SK-N-SH treated with all-trans-retinoic acid at 6 μM for 48 hours (cell line): Measurements from ENCODE around the gene WDR62.

Experiments used
- ATAC-seq: fragments of 200-7000 bp; cut with Tn5 transposase; 3 replicates; pipeline ENCODE4 v1.9.1; 2020; ENCODE audit warnings: mild to moderate bottlenecking, moderate library complexity
- ARNTL ChIP-seq: fragments of 450-650 bp; formaldehyde crosslinking; IDR thresholded peaks from 2 replicates; pipeline ENCODE4 v1.5.0; 2020; ENCODE audit warnings: low read depth, mild to moderate bottlenecking, moderate library complexity, borderline replicate concordance
- BACH2 ChIP-seq: fragments of 250-450 bp; sonication (Bioruptor Pico); IDR thresholded peaks from 2 replicates; pipeline ENCODE4 v1.9.0; 2021; ENCODE audit warnings: mild to moderate bottlenecking, borderline replicate concordance
- CSDC2 ChIP-seq: fragments of 250-450 bp; sonication (Bioruptor Pico); IDR thresholded peaks from 2 replicates; pipeline ENCODE4 v1.5.0; 2020; ENCODE audit warnings: mild to moderate bottlenecking, moderate library complexity
- CSRNP3 ChIP-seq: fragments of 250-450 bp; sonication (Bioruptor Pico); IDR thresholded peaks from 2 replicates; pipeline ENCODE4 v1.5.1; 2021; ENCODE audit warnings: mild to moderate bottlenecking, moderate library complexity
- ESRRG ChIP-seq: fragments of 250-450 bp; sonication (Bioruptor Pico); IDR thresholded peaks from 2 replicates; pipeline ENCODE4 v1.6.1; 2021; ENCODE audit warnings: mild to moderate bottlenecking
- GLIS3 ChIP-seq: fragments of 250-450 bp; sonication (Bioruptor Pico); IDR thresholded peaks from 2 replicates; pipeline ENCODE4 v1.5.0; 2020; ENCODE audit warnings: mild to moderate bottlenecking, moderate library complexity
- ISL1 ChIP-seq: fragments of 250-450 bp; sonication (Bioruptor Pico); IDR thresholded peaks from 2 replicates; pipeline ENCODE4 v2.1.2; 2022; ENCODE audit warnings: mild to moderate bottlenecking, moderate library complexity
- OSR1 ChIP-seq: fragments of 250-450 bp; sonication (Bioruptor Pico); IDR thresholded peaks from 2 replicates; pipeline ENCODE4 v1.8.0; 2022; ENCODE audit warnings: moderate library complexity, mild to moderate bottlenecking, inconsistent platforms
- PATZ1 ChIP-seq: fragments of 250-450 bp; sonication (Bioruptor Pico); IDR thresholded peaks from 2 replicates; pipeline ENCODE4 v1.8.0; 2020; ENCODE audit warnings: mild to moderate bottlenecking, moderate library complexity, borderline replicate concordance
- PPARA ChIP-seq: fragments of 250-450 bp; sonication (Bioruptor Pico); IDR thresholded peaks from 2 replicates; pipeline ENCODE4 v1.5.0; 2020; ENCODE audit warnings: mild to moderate bottlenecking, borderline replicate concordance
- RARB ChIP-seq: fragments of 250-450 bp; sonication (Bioruptor Pico); IDR thresholded peaks from 2 replicates; pipeline ENCODE4 v1.8.0; 2021; ENCODE audit warnings: mild to moderate bottlenecking, moderate library complexity
- SNAI2 ChIP-seq: fragments of 250-450 bp; sonication (Bioruptor Pico); IDR thresholded peaks from 2 replicates; pipeline ENCODE4 v1.5.0; 2020; ENCODE audit warnings: mild to moderate bottlenecking, moderate library complexity
- TCF4 ChIP-seq: fragments of 250-450 bp; sonication (Bioruptor Pico); IDR thresholded peaks from 2 replicates; pipeline ENCODE4 v1.8.0; 2021; ENCODE audit warnings: mild to moderate bottlenecking, moderate library complexity, borderline replicate concordance
- TOX ChIP-seq: fragments of 250-450 bp; sonication (Bioruptor Pico); IDR thresholded peaks from 2 replicates; pipeline ENCODE4 v1.8.0; 2021; ENCODE audit warnings: mild to moderate bottlenecking, moderate library complexity, borderline replicate concordance
- TSHZ2 ChIP-seq: fragments of 250-450 bp; sonication (Bioruptor Pico); IDR thresholded peaks from 2 replicates; pipeline ENCODE4 v1.5.0; 2020; ENCODE audit warnings: mild to moderate bottlenecking, moderate library complexity
- ZC3H10 ChIP-seq: fragments of 250-450 bp; sonication (Bioruptor Pico); IDR thresholded peaks from 2 replicates; pipeline ENCODE4 v1.5.1; 2021; ENCODE audit warnings: mild to moderate bottlenecking, moderate library complexity
- ZFP3 ChIP-seq: fragments of 250-450 bp; sonication (Bioruptor Pico); IDR thresholded peaks from 2 replicates; pipeline ENCODE4 v1.5.0; 2020; ENCODE audit warnings: mild to moderate bottlenecking, moderate library complexity
- ZFP30 ChIP-seq: fragments of 450-650 bp; formaldehyde crosslinking; IDR thresholded peaks from 2 replicates; pipeline ENCODE4 v1.5.0; 2022; ENCODE audit warnings: mild to moderate bottlenecking, moderate library complexity
- ZNF565 ChIP-seq: fragments of 450-650 bp; formaldehyde crosslinking; conservative IDR thresholded peaks from 2 replicates; pipeline ENCODE4 v1.5.0; 2020; ENCODE audit warnings: low read depth, mild to moderate bottlenecking, moderate library complexity
- ZNF70 ChIP-seq: fragments of 450-650 bp; formaldehyde crosslinking; IDR thresholded peaks from 2 replicates; pipeline ENCODE4 v1.5.0; 2020; ENCODE audit warnings: mild to moderate bottlenecking, moderate library complexity
- ZNF8 ChIP-seq: fragments of 450-650 bp; formaldehyde crosslinking; IDR thresholded peaks from 2 replicates; pipeline ENCODE4 v1.5.0; 2020; ENCODE audit warnings: mild to moderate bottlenecking, moderate library complexity
- TF ChIP-seq, protein P1 (sequence below): fragments of 250-450 bp; sonication (Bioruptor Pico); IDR thresholded peaks from 2 replicates; pipeline ENCODE4 v1.5.1; 2020; ENCODE audit warnings: low read depth, mild to moderate bottlenecking, moderate library complexity
- TF ChIP-seq, protein P2 (sequence below): fragments of 250-450 bp; sonication (Bioruptor Pico); IDR thresholded peaks from 2 replicates; pipeline ENCODE4 v1.8.0; 2021; ENCODE audit warnings: low read depth, mild to moderate bottlenecking, moderate library complexity, borderline replicate concordance

Gene WDR62

DNA sequence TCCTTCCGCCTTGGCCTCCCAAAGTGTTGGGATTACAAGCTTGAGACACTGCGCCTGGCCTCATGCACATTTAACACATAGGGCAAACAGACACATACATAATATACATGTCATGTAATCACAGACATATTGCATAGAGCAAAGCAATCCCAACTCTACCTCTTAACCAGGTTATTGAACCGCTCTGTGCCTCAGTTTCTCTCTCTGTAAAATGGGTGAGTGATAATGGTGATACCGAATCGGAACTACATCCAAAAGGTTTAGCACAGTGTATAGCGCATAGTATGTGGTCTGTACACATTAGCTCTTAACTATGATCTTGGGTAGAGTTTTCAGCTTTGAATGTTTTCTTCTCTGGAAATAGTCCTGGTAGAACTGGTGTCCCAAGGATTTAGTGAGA is 89.9 kb downstream of the WDR62 start:
- no peak for ATAC-seq
- TF ChIP-seq ZFP3 (CRISPR knock-in tag) (no peak), ISL1 (no peak), ZFP30 (CRISPR knock-in tag) (no peak), RARB (CRISPR knock-in tag) (no peak), TCF4 (CRISPR knock-in tag) (no peak), TOX (no peak), ZNF8 (CRISPR knock-in tag) (no peak), BACH2 (CRISPR knock-in tag) (no peak), ARNTL (CRISPR knock-in tag) (no peak), CSRNP3 (CRISPR knock-in tag) (no peak), GLIS3 (no peak), TSHZ2 (CRISPR knock-in tag) (no peak), ESRRG (CRISPR knock-in tag) (no peak), ZNF70 (CRISPR knock-in tag) (no peak), CSDC2 (no peak), ZC3H10 (CRISPR knock-in tag) (no peak)
- TF ChIP-seq, protein P1, sequence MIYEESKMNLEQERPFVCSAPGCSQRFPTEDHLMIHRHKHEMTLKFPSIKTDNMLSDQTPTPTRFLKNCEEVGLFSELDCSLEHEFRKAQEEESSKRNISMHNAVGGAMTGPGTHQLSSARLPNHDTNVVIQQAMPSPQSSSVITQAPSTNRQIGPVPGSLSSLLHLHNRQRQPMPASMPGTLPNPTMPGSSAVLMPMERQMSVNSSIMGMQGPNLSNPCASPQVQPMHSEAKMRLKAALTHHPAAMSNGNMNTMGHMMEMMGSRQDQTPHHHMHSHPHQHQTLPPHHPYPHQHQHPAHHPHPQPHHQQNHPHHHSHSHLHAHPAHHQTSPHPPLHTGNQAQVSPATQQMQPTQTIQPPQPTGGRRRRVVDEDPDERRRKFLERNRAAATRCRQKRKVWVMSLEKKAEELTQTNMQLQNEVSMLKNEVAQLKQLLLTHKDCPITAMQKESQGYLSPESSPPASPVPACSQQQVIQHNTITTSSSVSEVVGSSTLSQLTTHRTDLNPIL (CRISPR knock-in tag): no peak
- TF ChIP-seq, protein P2, sequence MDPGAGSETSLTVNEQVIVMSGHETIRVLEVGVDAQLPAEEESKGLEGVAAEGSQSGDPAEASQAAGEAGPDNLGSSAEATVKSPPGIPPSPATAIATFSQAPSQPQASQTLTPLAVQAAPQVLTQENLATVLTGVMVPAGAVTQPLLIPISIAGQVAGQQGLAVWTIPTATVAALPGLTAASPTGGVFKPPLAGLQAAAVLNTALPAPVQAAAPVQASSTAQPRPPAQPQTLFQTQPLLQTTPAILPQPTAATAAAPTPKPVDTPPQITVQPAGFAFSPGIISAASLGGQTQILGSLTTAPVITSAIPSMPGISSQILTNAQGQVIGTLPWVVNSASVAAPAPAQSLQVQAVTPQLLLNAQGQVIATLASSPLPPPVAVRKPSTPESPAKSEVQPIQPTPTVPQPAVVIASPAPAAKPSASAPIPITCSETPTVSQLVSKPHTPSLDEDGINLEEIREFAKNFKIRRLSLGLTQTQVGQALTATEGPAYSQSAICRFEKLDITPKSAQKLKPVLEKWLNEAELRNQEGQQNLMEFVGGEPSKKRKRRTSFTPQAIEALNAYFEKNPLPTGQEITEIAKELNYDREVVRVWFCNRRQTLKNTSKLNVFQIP (CRISPR knock-in tag): no peak

- TF ChIP-seq OSR1 (CRISPR knock-in tag) (no peak), ESRRG (CRISPR knock-in tag) (no peak), ISL1 (no peak), CSDC2 (no peak)
- TF ChIP-seq, all 23 proteins: peak for 0
- ATAC-seq: no peak
Observed at GRCh38 chr19:36149673-36150406, 95.1 kb downstream of the WDR62 start.

DNA sequence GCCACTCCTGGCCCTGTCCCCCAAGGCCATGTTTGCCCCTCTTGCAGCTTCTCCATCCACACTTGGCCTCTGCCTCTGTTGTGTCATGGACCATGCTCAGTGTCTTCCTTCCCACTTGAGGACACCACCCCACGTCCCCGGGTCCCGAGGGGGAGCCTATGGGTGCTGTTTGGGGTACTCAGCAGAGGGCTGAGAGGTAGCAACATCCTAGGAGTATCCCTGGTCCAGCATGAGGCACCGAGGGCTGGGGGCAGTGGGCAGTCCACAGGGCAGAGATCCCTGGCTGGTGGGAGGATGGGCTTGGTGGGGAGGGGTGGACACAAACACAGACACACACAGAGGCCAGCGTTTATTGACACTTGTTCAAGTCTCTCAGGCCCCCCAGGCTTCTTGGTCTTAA is 95.9 kb downstream of the WDR62 start:
- TF ChIP-seq ZFP3 (CRISPR knock-in tag): no peak
- TF ChIP-seq PPARA (CRISPR knock-in tag): no peak
- no peak for TF ChIP-seq ZC3H10 (CRISPR knock-in tag)
- TF ChIP-seq ESRRG (CRISPR knock-in tag): no peak
- TF ChIP-seq ZFP30 (CRISPR knock-in tag): no peak
- TF ChIP-seq, all 23 proteins: peak for 0
- no peak for ATAC-seq

DNA sequence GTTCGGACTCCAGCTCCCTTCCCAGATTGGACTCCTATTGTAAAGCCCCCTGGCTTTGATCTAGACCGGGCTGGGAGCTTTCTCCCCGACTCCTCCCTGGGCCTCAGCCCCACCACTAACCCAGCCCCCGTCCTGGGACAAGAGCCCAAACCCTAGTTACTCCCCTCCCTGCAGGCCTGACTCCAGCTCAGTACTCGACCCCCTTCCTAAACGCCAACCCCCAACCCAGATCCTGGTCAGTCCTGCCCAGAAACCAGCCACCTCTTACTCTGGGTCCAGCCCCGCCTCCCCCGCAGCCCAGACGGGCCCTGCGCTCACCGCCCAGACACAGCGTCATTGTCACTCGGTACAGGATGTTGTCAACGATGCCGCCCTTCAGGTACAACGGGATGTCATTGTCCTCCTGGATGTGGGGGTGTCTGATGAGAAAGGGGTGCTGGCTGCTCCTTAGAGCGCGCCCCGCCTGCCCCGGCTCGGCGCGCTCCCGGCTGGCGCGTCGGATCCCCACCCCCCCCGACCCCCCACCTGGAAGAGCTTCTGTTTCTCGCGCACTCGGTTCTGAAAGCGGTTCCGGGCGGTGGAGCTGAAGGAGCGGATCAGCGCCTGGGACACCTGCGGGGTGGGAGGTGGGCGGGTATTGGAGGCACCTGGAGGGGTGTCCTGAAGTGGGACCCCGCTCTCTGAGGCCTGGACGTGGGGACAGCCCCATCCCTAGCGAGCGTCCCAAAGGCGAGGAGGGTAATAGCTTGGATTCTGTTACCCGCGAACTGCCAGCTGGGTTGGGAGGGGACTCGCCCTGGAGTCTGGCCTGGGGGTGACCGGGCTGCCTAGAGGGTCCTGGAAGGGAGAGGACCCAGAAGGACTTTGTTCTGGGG is 96.7 kb downstream of the WDR62 start:
- no peak for ATAC-seq
- TF ChIP-seq GLIS3 (no peak), ZNF70 (CRISPR knock-in tag) (no peak), OSR1 (CRISPR knock-in tag) (no peak), SNAI2 (no peak), CSRNP3 (CRISPR knock-in tag) (no peak), TCF4 (CRISPR knock-in tag) (no peak), RARB (CRISPR knock-in tag) (no peak), PATZ1 (CRISPR knock-in tag) (no peak), ZFP30 (CRISPR knock-in tag) (no peak), CSDC2 (no peak), ZNF565 (CRISPR knock-in tag) (no peak), ZC3H10 (CRISPR knock-in tag) (no peak), ARNTL (CRISPR knock-in tag) (no peak), ZFP3 (CRISPR knock-in tag) (no peak)
